ENCODE measurements around the gene ZSCAN25.
"Not testable (repeated sequence)": the region's sequence is repeated elsewhere in the genome, so short reads cannot be mapped to it uniquely, and the experiment has no call there.

Gene ZSCAN25

DNA sequence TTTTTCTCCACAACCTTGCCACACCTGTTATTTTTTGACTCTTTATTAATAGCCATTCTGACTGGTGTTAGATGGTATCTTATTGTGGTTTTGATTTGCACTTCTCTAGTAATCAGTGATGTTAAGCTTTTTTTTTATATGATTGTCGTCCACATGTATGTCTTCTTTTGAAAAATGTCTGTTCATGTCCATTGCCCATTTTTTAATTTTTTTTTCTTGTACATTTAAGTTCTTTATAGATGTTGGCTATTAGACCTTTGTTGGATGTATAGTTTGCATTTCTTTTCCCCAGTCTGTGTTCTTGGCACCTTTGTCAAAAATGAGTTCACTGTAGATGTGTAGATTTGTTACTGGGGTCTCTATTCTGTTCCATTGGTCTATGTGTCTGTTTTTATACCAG lies 28.8 kb downstream of the ZSCAN25 start:
- no peak for DNase-seq (ENCODE audit: low read depth)

DNA sequence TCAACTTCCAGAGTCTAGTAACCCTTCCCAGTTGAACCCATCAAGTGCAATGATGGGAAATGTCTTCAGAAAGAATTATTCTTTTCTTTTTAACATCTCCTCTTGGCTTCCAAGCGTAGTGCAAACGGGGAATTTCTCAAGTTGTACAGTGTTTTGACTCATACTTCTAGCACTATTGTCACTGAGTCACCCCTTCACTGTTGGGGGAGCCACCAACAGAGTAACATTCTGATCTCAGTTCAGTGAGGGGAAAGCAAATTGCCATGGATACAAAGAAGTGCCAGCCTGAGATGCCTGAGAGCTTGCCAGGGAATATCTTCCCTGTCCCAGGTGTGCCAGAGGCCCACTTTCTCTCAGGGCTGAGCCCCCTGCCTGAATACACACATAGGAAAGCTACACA lies 32.1 kb downstream of the ZSCAN25 start:
- no peak for DNase-seq (ENCODE audit: low read depth)

DNA sequence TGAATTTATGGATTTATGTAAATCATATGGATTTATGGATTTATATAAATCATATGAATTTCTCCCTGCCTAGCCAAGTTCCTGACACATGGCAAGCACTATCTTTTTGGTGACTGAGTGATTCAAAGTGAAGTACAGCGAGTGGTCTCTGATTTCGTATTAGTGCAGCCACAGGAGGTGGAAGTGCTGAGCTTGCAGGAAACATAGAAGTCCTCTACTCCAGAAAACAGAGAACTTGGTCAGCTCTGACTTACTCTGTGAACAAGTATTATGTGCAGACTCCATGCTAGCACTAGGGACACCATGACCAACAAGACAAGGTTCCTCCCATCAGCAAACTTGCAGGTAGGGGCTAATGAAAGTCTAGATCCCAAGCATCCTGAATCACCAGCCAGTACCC lies 34.5 kb downstream of the ZSCAN25 start:
- no peak for DNase-seq (ENCODE audit: low read depth)

DNA sequence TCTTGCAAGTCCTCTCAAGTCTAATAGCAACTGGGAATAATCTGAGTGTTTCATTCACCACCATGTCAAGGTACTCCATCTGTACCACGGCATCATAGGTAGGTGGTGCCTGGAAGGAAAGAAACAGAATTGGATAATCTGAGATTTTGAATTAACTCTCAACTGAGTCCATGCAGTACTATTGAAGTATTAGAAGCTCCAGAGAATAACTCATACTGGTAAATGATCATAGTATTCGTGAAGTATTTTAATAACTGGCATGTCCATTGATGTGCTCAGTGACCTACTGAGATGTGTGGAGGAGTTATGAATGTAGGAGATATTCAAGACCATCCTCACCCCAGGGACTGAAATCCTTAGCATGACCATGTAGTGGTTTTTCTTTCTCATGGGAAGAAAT lies 35.9 kb downstream of the ZSCAN25 start:
- no peak for DNase-seq (ENCODE audit: low read depth)

DNA sequence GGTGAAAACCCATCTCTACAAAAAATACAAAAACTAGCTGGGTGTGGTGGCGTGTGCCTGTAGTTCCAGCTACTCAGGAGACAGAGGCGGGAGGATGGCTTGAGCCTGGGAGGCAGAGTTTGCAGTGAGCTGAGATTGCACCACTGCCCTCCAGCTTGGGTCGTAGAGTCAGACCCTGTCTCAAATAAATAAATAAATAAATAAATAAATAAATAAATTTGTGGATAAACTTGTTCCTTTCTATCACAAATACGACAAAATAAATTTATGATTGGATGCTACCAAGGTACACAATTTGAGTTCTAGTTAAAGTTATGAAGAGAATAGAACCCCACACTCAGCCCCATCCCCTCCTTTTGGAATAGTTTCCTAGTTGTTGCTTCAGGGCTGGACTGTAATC lies 36.5 kb downstream of the ZSCAN25 start:
- DNase-seq (ENCODE audit: low read depth): not testable (repeated sequence)

DNA sequence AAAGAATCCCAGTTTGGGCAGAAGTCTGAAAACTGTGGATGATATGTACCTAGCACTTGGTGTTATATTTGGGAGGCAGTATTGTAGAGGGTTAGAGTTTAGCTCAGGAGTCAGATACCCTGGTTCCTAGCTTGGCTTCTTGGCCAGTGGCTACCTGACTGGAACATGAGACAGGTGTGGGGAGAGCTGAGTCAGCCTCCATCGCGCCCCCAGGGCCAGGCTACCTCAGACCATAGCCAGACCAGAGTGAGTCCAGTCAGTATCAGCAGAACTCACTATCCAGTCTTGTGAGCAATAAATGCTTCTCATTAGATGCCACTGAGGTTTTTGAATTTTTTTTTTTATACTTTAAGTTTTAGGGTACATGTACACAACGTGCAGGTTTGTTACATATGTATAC lies 37.0 kb downstream of the ZSCAN25 start:
- no peak for DNase-seq (ENCODE audit: low read depth)

DNA sequence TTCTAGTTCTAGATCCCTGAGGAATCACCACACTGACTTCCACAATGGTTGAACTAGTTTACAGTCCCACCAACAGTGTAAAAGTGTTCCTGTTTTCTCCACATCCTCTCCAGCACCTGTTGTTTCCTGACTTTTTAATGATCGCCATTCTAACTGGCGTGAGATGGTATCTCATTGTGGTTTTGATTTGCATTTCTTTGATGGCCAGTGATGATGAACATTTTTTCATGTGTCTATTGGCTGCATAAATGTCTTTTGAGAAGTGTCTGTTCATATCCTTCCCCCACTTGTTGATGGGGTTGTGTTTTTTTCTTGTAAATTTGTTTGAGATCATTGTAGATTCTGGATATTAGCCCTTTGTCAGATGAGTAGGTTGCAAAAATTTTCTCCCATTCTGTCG lies 37.9 kb downstream of the ZSCAN25 start:
- DNase-seq (ENCODE audit: low read depth): not testable (repeated sequence)

DNA sequence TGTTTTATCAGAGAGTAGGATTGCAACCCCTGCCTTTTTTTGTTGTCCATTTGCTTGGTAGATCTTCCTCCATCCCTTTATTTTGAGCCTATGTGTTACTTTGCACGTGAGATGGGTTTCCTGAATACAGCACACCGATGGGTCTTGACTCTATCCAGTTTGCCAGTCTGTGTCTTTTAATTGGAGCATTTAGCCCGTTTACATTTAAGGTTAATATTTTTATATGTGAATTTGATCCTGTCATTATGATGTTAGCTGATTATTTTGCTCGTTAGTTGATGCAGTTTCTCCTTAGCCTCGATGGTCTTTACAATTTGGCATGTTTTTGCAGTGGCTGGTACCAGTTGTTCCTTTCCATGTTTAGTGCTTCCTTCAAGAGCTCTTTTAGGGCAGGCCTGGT lies 41.1 kb downstream of the ZSCAN25 start:
- DNase-seq (ENCODE audit: low read depth): not testable (repeated sequence)

DNA sequence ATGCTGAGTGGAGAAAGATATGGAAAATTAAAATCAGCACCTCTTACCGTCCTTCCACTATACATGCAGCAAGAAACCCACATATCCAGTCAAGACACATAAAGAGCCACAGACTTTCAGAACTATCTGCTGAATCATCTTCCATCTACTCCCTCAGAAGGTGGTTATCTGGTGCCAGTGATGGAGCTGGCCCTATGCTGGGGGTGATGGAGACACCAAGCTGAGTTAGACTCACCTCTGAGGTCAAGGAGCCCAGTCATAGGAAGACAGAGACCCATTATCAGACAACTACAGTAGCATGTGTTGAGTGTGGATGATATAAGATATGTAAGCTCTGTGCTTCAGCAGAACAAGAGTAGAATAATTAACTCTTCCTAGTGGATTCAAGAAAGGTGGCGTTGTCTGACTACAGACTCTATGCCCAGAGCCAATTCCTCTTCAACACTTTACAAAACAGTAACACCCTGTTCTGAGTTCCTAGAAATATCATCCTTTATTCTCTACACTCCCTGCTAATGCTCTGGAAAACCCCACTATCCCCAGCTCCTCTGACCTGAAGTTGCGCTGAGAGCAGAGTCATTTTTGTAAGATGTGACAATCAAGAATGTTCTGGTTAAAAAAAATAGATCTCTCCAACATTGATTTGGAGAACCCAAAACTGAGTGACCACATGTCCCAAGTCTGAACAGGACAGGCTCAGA lies 48.7 kb downstream of the ZSCAN25 start:
- DNase-seq (ENCODE audit: low read depth): no peak

DNA sequence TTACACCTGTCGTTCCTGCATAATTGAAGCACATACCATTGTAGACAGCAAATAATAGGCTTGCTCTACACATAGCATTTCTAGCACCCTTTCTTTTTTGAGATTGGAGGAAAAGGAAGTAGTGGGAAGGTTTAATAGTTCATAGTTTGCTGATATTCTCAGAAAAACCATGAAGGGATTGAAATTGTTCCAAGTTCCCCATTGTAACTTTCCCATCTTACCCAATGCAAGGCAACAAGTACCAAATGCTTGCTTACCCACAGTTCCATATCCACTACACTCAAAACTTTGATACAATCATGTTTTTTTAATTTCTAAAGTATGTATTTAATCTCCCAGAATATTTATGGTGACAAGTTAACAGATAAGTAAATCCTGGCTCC lies 49.3 kb downstream of the ZSCAN25 start:
- DNase-seq (ENCODE audit: low read depth): no peak

DNA sequence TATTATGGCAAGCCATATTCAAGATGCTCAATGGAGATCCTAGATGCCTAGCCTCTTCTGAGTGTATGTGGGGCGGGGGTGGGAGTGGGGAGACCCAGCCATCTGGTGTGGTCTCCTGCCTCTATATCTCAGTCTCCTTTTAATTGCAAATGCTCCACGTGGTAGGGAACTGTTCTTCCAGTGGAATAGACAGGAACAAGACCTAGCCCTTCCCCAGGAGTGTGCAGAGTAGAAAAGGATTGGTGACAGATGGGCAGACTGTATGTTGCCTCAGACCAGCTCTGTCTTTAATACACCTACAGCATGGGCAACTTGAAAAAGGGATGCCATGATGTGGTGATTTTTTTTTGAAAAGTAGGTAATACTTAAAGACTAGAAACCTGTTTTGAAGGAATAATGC lies 50.4 kb downstream of the ZSCAN25 start:
- no peak for DNase-seq (ENCODE audit: low read depth)

DNA sequence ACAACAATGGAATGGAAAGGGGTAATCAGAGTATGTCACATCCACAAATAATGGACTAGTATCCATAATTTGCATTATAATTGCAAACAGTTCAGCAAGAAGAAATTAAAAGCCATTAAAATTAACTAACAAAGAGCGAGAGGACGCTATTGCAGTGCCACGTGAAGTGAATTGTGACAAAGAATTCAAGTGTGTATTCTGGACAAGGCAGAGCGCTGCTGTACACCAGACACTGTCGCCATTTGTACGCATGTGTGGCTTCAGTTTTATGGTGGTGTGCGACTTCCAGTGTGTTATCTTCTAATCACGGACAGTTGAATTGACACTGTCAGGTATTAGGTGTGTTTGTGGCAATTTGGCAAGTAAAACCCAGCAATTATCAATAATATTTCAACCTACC lies 51.8 kb downstream of the ZSCAN25 start:
- DNase-seq (ENCODE audit: low read depth): no peak

DNA sequence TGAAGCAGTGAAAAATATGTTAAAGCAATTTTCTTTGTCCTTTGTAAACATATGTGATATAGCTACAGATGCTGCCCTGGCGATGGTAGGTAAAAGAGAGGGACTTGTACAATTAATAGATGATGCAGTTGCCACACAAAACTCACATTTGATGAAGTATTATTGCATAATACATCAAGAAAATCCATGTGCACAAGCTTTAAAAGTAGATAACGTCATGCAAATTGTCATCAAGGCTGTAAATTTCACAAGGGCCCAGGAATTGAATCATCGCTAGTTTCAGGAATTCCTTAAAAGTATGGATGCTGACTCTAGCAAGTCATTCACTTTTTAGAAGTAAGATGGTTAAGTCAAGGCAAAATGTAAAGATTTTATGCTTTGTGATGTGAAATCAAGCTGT lies 53.0 kb downstream of the ZSCAN25 start:
- no peak for DNase-seq (ENCODE audit: low read depth)

DNA sequence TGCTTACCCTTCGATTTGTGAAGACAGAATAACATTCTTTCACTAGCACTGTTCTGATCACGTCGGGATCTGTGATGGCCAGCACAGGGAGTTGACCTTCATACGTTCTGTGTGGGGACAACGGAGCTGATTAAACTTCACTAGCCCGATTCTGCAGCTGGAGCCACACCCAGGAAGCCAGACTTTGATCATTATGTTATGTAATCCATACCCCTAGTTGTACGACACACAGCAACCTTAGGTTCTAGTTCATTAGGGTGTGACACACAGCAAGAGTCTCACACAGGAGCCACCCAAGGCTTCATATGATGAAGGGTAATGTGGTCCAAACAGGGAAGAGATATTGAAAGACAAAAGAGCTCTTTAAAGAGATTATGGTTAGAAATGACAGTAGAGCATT lies 55.8 kb downstream of the ZSCAN25 start:
- DNase-seq (ENCODE audit: low read depth): no peak

DNA sequence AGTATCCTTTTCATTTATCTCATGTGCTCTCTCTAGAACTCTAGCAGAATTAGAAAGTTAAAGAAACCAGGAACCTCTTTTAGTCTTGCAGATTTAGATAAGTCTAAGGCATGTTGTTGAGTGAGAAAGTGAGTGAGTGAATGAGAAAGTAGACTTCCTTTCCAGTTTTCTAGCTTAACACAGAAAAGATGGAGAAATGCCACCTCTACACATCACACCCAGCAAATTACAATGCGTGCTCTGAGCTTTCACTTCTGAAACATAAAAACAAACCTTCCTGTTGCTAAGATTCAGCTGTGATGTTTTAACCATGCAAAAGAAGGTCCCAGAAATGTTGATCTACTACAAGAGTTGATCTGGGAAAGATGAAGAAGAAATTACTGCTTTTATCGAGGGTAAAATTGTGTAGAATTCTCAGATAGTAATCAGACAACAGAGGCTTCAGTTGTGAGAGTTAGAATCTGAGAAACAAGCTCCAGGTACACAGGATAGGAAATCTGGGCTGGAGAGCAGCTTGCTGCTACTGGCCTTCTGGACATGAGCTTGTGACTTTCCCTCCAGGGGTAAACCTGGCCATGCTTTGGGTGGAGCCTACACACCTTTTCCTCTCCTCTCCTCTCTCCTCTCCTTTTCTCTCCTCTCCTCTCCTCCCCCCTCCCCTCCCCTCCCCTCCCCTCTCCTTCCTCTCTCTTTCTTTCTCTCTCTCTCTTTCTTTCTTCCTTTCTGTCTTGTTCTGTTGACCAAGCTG lies 58.4 kb downstream of the ZSCAN25 start:
- no peak for DNase-seq (ENCODE audit: low read depth)

DNA sequence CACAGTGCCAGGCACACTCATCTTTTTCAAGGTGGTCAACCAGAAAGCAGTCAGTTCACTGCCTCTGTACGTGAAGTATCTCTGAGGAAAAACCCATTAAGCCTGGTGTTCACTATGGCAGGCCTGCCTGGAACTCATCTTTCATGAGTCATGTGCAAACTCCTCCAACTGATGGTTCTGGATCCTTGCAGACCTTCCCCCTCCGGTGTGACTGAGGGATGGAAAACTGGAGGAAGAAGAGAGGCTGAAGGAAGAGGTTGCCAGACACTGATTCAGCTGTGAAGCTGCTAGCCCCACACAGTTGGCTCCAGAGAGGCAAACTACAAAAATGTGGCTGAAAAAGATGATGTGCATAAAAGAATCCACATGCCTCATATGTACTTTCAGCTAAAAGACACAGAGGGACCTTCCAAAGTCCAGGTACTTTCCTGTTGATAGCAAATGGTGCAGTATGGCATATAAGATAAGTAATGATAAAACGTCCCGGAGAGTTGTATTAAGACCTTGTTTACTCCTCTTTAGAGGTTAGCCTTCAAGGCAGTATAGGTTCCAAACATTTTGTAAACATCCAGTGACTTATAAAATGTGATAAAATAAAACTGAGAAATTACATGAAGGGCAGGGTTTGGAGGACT lies 60.4 kb downstream of the ZSCAN25 start:
- DNase-seq (ENCODE audit: low read depth): no peak

DNA sequence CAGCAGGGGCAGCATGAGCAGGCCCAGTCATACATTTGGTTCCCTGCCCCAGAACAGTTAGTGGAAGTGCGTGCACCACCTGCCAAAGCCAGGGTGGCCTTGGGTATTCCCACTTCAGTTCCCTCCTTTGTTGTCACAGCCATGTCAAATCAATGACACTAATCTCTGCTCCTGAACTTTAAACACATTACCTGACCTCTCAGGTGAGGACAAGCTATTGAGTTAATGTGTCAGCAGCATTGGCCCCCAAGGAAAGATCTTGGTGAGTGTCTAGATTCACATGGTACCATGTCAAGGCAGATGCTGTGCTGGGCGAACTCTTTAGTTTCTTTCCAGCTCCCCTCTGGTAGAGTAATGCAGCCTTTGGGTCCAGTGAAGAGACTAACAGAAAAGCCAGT lies 60.9 kb downstream of the ZSCAN25 start:
- no peak for DNase-seq (ENCODE audit: low read depth)

DNA sequence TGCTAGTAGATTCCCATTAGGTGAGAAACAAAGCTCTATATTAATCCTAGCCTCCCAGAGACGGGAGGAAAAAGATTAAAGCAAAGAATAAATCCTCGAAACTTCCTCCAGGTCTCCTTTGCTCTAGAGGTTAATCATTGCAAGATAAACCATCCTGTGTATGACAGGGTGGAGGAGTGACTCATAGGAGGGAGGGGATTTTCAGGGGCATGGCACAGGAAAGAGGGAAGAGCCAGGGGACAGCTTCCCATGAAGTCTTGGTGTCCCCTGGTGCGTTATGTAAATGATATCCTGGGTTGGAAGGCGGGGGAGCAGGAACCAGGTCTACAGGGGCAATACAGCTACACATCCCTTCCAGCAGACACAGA lies 62.3 kb downstream of the ZSCAN25 start:
- DNase-seq (ENCODE audit: low read depth): no peak

DNA sequence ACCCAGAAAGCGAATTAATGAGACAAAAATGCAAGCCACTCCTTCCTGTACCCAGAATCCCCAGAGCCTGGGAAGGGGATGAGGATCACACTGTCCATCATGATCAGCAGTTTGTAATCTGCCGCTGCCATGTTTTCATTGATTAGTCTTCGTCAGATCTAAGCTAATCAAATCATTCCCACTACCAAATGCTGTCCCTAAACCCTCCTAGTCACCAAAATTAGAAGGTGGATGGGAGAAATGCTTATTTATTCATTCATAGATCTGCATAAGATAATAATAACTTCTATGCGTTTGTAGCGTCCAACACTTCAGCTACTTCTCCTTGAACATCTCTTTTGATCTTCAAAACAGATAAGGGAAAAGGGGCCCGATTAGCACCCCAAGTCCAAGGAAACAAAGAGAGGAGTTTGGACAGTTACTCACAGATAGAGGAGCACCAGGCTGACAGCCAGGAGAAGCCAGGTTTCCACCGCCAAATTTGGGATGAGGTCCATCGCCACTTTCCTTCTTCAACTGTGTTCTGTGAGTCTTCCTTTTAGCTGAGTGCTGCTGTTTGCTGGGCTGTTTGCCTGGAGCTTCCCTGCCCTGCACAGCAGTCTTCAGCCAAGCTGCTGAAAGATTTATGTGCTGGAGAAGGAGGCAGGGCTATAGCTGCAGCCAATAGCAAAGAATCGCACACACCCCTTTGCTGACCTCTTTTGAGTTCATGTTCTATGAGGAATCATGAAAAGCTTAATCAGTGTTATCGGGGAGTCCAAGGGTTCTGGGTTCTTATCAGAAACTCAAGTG lies 62.9 kb downstream of the ZSCAN25 start, which contains the start of gene CYP3A5:
Gene CYP3A5 (minus strand): TSS at position 597 of the 792 bp plus-strand sequence. CDS start 100 bp downstream, at position 497.
- no peak for DNase-seq (ENCODE audit: low read depth)

Data from fibroblast of gingiva (primary cell).